Lower leg skin (tissue), 3 donors: Measurements from ENCODE around the gene CYFIP1.

ENCODE experiments used
- POLR2A ChIP-seq, 2 donors: fragments of 450-650 bp; IDR thresholded peaks; one replicate each; pipeline ENCODE4 v1.6.1; 2016 to 2017; ENCODE audit warnings: antibody characterized with exemption in 2 of 2, mild to moderate bottlenecking in 1 of 2, moderate library complexity in 1 of 2
- TF ChIP-seq, protein P1 (sequence below), 3 donors: fragments of 450-650 bp; IDR thresholded peaks; one replicate each; pipeline ENCODE4 v1.5.1; 2016; ENCODE audit warnings: antibody characterized with exemption in 3 of 3, mild to moderate bottlenecking in 3 of 3, moderate library complexity in 2 of 3

DNA sequence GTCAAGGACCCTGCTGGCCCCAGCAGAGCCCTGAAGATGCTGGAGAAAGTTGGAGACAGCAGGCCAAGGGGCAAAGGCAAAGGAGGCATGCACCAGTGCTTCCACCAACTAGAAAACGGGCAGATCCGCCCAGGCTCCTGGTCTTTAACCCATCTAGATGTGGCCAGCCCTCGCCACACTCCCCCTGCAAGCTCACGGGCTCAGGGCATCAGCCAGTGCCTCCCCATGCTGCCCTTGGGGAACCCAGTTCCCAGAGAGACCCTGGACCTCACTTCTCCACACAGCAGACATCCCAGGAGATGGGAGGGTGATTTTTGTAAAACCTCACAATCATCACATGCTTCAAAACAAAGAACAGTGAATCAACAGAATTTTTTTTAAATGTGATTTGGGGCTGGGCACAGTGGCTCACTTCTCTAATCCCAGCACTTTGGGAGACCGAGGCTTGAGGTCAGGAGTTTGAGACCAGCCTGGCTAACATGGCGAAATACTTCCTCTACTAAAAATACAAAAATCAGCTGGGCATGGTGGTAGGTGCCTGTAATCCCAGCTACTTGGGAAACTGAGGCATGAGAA lies 24.5 kb downstream of the CYFIP1 start:
- TF ChIP-seq, protein P1, sequence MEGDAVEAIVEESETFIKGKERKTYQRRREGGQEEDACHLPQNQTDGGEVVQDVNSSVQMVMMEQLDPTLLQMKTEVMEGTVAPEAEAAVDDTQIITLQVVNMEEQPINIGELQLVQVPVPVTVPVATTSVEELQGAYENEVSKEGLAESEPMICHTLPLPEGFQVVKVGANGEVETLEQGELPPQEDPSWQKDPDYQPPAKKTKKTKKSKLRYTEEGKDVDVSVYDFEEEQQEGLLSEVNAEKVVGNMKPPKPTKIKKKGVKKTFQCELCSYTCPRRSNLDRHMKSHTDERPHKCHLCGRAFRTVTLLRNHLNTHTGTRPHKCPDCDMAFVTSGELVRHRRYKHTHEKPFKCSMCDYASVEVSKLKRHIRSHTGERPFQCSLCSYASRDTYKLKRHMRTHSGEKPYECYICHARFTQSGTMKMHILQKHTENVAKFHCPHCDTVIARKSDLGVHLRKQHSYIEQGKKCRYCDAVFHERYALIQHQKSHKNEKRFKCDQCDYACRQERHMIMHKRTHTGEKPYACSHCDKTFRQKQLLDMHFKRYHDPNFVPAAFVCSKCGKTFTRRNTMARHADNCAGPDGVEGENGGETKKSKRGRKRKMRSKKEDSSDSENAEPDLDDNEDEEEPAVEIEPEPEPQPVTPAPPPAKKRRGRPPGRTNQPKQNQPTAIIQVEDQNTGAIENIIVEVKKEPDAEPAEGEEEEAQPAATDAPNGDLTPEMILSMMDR (IDR thresholded peaks at IDR 0.05), result no peak
- TF ChIP-seq POLR2A (IDR thresholded peaks at IDR 0.05), result no peak
